DMS 273 (cell line): Measurements from ENCODE around the gene PLEKHH1.
"Not testable (repeated sequence)": the region's sequence is repeated elsewhere in the genome, so short reads cannot be mapped to it uniquely, and the experiment has no call there.

Experiments used
- DNase-seq: peaks from one replicate; lab custom pipeline; 2025; ENCODE audit not compliant: unreplicated experiment; lab: John Stamatoyannopoulos, UW

The PLEKHH1 gene

GRCh38 chr14:67579636-67580035, 46.5 kb downstream of the PLEKHH1 start:
- DNase-seq: no peak

GRCh38 chr14:67580336-67581171, 47.5 kb downstream of the PLEKHH1 start:
- no peak for DNase-seq

- DNase-seq: no peak
Measured at GRCh38 chr14:67581643-67582042, 48.6 kb downstream of the PLEKHH1 start.

- DNase-seq: no peak
Measured at GRCh38 chr14:67582061-67582460, 49.0 kb downstream of the PLEKHH1 start.

GRCh38 chr14:67583711-67584644, 50.9 kb downstream of the PLEKHH1 start:
- peak; percentile 74 for DNase-seq

- no peak for DNase-seq
Measured at GRCh38 chr14:67584978-67585377, 51.9 kb downstream of the PLEKHH1 start.

- DNase-seq: no peak
Measured at GRCh38 chr14:67586369-67586768, 53.3 kb downstream of the PLEKHH1 start.

GRCh38 chr14:67589204-67589770, 56.2 kb downstream of the PLEKHH1 start:
- no peak for DNase-seq

GRCh38 chr14:67593650-67594049, 60.6 kb downstream of the PLEKHH1 start:
- not testable (repeated sequence) for DNase-seq

GRCh38 chr14:67595392-67595791, 62.3 kb downstream of the PLEKHH1 start:
- DNase-seq: no peak

GRCh38 chr14:67599698-67600561, 66.8 kb downstream of the PLEKHH1 start, which contains the start of gene PIGH:
Gene PIGH, minus strand, starts transcription at chr14:67600268. Its CDS starts 65 bp downstream, at chr14:67600203.
- peak; percentile 96 for DNase-seq

- DNase-seq: not testable (repeated sequence)
Measured at GRCh38 chr14:67600562-67600974, 67.5 kb downstream of the PLEKHH1 start.

- no peak for DNase-seq
Measured at GRCh38 chr14:67602076-67602475, 69.0 kb downstream of the PLEKHH1 start.

GRCh38 chr14:67602995-67603545, 70.0 kb downstream of the PLEKHH1 start:
- no peak for DNase-seq

GRCh38 chr14:67607646-67608045, 74.6 kb downstream of the PLEKHH1 start:
- DNase-seq: no peak

- no peak for DNase-seq
Measured at GRCh38 chr14:67609642-67610310, 76.7 kb downstream of the PLEKHH1 start.

- no peak for DNase-seq
Measured at GRCh38 chr14:67610491-67610890, 77.4 kb downstream of the PLEKHH1 start.

- peak; percentile 86 for DNase-seq
Measured at GRCh38 chr14:67618617-67619063, 85.5 kb downstream of the PLEKHH1 start.

GRCh38 chr14:67619446-67620216, 86.5 kb downstream of the PLEKHH1 start, which contains the start of gene ARG2:
Gene ARG2, plus strand, starts transcription at chr14:67619920. Its CDS starts 58 bp downstream, at chr14:67619978.
- peak; percentile 95 for DNase-seq
